NCI-H524 (cell line): ENCODE results near the gene POLN.
"Not testable (repeated sequence)": the region's sequence is repeated elsewhere in the genome, so short reads cannot be mapped to it uniquely, and the experiment has no call there.

Source experiments
- DNase-seq, 2 experiments: peaks; one replicate each; lab custom pipeline; 2025; lab: John Stamatoyannopoulos, UW

Gene POLN

DNA sequence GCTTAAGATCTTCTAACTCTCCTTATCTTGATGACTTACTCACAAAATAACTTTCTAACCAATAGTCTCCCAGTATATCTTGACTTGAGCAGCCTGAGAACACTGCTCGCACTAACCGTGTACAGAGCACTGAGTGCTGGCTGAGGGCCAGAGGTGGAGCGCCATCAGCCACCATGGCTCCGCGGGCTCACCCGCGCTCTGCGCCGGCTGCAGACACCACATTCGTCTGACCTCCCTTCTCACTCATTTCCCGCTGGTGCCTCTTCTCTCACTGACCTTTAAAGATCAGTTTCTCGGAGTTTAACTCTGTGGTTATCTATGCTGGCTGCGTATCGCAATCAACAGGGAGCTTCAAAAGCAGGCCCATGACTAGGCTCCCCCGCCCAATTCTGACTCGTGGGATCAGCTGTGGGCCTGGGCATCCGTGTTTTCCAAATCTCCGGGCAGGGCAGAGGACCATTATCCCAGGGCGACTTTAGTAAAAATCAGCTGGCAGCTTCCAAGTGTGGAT is 78.6 kb downstream of the POLN start:
- no peak for DNase-seq

DNA sequence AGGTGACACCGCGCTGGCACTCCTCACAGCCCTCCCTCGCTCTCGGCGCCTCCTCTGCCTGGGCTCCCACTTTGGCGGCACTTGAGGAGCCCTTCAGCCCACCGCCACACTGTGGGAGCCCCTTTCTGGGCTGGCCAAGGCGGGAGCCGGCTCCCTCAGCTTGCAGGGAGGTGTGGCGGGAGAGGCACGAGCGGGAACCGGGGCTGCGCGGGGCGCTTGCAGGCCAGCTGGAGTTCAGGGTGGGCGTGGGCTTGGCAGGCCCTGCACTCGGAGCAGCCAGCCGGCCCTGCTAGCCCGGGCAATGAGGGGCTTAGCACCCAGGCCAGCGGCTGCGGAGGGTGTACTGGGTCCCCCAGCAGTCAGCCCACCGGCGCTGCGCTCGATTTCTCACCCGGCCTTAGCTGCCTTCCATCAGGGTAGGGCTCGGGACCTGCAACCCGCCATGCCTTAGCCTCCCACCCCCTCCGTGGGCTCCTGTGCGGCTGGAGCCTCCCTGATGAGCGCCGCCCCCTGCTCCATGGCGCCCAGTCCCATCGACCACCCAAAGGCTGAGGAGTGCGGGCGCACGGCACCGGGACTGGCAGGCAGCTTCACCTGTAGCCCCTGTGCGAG is 80.7 kb downstream of the POLN start:
- not testable (repeated sequence) for DNase-seq

DNA sequence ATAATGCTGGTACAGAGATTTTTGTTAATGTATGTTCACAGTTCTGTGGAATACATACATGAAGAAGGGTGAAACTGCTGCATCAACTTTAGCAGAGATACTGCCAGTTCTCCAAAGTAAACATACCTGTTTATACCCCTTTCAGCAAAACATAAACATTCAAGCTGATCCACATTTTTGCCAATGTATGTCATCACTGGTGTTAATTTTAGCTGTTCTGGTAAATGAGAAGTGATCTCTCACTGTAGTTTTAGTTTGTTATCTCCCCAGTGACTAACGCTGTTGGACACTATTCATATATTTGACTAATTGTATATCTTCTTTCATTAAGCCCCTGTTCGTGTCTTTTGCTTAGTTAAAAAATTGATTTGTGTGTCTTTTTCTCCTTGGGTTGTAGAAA is 82.0 kb downstream of the POLN start:
- DNase-seq, result no peak

DNA sequence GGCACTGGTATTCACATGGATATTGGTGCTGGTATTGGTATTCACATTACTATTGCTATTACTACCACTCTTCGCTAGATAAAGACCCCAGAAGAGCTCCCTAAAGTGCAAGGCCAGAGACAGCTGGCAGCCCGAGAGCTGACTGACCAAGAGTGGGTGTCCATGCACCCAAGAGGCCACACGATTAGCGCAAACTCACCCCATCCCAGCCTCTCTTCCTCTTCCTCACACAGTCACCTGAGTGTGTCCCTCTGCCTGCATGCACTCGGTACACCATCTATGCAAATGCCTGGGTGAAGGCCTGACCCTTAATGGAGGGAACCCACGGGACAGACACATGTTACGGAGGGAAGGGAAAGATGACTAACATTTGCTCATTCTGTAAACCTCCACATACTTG is 86.7 kb downstream of the POLN start:
- no peak for DNase-seq

DNA sequence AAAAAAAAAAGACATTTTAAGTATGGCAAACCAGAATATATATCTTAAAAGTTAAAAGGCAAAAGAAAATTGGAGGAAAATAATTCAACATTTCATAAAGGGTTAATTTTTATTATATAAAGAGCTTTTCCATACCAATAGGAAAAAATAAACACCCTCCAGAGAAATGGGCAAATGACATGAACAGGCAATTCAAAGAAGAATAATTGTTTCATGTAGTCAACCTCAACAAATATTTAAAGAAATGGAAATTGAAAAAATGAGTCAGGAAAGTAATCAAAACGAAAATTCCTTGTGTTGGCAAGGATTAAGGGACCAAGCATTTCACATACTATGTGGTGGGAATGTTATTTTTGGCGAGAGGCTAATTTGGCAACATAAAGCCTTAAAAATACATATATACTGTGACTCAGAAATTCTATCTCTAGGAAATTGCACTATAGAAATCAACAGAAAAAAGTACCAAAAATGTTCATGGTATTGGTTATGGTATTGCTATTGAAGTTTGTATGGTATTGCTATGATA is 87.6 kb downstream of the POLN start:
- no peak for DNase-seq

DNA sequence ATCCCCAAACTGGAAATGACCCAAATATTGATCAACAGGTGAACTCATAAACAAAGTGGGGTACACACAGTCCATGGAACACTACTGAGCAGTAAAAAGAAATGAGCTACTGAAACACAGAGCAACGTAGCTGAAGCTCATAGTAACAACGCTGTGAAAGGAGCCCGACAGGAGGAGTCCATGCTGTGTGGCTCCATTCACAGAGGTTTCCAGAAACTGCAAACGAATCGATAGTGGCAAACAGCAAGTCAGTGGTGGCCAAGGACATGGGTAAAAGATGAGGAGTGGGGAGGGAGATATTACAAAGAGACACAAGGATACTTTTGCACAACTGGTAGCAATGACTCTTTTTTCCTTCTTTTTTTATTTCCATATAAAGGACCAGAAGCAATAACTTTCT is 90.4 kb downstream of the POLN start:
- DNase-seq, result no peak

DNA sequence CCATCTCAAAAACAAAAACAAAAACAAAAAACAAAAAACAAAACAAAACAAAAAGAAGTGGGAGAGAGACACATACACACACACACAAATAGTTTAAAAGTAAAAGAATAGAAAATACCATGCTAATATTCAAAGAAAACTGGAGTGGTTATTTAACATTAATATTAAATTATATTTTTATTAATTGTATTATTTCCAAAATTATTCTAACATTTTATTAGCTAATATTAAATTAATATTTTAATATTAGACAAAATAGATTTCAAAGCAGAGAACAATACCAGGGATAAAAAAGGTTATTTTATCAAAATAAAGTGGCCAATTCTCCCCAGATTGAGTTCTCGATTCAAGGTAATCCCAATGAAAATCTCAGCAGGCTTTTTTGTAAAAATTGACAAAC is 91.8 kb downstream of the POLN start:
- no peak for DNase-seq

DNA sequence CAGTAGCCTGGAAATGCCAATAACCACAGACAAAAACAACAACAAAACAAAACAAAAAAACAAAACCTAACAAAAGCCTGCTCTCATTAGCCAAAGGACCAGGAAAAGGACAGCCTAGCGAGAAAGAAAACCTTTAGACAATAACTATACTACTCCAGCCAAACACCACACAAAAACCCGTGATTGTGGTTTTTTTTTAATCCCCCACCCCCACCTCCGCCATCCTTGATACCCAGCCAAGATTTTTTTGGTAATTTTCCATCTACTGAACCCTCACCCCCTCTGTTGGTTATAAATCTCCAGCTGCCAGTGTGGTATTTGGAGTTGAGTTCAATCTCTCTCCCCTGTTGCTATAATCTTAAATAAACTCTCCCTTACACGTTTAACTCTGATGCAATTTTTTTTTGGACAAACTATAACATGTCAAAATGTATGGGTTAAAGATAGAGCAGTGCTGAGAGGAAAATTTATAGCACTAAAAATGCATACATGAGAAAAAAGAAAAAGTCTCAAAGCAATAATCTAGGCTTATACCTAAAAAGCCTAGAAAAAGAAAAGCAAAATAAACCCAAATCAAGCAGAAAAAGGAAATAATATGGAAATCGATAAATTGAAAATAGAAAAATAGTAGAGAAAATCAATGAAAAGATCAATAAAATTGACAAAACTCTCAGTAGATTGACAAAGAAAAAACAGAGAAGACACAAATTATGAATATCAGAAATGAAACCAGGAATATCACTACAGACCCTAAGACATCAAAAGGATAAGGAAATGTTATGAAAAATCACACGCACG is 99.1 kb downstream of the POLN start:
- DNase-seq, result no peak

DNA sequence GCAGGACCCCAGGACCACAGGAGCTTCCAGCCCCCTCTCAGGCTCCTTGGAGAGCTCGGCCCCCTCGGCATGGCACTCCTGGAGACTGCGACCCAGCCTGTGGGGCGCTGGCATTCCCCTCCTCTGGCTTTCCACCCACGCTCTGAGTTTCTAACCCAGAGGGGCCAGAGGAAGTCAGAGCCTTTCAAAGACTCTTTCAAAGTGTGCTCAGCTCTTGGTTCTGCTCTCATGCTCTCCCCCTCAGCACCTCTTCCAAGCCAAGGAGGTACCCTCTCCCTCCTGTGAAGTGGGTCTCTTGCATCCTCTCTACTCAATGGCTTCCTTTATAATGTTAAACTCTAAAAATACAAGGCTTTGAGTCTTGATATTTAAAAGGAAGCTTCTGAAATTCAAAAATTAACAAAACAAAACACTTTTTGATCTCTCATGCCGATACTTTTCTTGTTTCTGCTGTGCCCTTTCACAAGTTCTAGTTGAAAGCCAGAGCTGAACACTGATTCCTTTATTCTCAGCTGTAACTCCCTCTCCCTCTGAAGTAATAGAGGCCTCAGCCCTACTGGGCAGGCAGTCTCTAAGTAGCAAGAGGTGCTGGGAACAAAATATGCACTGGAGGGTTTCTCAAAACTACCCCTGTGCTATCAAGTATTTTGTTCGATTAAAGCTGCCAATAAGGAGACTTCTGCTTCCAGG is 100.0 kb downstream of the POLN start:
- DNase-seq, result no peak

DNA sequence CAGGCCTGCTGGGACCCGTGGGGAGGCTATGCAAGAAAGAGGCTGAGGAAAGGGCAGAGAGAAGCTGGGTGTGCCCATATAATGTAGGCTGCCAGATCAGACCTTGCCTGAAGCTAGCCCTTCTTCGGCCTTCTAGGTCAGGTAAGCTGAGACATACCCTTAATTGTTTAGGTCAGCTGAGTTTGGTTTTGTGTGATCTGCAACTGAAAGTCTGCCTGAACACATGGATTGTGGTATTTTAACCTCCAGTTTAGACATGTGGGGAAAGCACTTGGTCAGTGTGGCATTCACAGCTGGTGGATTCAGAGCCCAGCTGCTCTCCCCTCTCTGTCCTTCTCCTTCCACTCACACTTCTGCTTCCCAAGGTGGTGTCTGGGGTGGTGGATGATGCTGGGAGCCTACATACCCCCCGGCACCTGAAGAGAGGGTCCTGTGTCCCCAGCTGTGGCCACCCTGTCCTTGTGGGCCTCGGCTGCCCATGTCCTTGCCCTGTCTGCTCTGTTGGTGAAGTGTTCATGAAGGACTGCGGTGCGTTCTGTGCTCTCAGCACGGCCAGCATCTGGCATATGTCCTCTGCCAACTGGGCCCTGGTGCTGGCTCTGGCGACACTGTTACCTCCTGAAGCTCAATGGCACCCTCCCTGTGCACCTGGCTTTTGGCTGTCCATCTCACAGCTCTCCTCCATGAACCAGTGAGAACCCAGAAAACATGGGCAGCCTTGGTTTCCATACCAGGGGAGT is 100.7 kb downstream of the POLN start:
- DNase-seq, result no peak

DNA sequence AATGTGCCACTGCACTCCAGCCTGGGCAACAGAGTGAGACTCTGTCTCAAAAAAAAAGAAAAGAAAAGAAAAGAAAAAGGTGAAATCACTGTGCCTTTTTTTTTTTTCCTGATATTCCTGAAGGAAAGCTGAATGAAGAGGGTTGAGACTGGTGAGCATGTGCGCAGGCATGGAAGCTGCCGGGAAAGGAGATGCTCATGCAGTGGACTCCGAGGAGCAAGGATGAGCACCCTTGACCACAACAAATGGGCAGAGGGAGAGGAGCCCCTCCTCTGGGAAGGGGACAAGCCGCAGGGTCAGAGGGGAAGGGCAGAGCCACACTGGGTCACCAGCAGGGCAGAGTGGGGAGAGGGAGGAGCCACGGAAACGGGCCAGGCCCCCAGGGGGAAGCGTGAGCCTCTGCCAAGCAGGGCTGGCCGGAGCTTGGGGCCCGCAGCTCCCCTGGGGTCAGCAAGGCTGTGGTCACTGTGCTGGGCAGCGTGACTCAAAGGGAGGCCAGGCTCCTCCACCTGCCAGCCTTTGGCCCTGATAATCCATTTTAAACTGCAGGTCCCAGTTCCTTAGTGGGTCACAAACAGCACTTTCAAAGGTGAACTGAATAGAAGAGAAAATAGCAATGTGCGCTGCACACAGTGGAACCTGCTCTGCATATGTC is 102.9 kb downstream of the POLN start:
- DNase-seq, result no peak

DNA sequence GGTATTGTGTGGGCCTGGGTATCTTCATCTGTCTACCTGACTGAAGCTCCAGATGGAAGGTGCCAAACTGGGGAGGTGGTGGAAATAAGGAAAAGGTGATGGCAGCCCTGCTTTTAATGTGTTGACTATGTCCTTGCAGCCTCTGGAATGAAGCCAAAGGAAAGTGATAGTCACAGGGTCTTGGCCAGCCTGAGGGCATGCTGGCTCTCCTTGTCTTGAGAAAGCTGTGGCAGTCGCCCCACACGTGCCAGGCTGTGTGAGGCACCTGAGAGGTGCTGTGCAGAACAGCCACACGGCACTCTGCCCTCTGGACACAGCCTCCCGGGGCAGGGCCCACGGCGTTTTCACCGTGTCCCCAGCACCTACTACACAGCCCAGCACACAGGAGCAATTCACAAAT is 105.2 kb downstream of the POLN start:
- DNase-seq, result no peak

DNA sequence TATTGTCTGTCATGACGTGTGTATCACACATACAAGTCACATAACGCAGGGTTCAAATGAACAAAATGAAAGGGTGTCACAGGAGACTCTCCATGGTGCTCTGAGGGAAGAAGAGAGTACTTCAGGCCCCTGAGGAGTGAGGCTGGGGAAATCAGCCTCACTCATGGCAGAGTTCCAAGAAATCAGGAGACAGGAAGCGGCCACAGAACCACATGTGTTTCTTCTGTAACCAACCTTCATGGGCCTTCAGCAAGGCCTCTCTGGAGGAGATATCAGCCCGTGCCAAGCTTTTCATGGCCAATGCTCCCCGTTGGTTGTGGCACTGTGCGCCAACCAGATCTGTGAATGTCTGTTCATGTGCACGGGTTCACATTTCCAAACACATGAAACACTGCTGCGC is 106.8 kb downstream of the POLN start:
- DNase-seq, result no peak

DNA sequence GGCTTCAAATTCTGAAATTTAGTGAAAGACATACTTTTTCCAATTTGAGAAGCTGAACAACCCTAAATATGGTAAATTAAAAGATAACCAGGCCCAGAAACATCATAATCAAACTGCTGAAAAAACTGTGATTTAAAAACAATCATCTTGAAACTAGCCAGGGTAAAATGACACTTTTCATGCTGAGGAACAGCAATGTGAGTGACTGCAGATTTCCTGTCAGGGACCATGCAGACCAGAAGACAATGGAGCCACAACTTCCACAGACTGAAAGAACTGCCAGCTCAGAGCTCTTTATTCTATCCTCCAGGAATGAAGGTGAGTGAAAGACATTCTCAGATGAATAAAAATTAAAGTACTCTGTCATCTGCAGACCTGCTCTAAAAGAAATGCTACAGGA is 109.5 kb downstream of the POLN start:
- no peak for DNase-seq

DNA sequence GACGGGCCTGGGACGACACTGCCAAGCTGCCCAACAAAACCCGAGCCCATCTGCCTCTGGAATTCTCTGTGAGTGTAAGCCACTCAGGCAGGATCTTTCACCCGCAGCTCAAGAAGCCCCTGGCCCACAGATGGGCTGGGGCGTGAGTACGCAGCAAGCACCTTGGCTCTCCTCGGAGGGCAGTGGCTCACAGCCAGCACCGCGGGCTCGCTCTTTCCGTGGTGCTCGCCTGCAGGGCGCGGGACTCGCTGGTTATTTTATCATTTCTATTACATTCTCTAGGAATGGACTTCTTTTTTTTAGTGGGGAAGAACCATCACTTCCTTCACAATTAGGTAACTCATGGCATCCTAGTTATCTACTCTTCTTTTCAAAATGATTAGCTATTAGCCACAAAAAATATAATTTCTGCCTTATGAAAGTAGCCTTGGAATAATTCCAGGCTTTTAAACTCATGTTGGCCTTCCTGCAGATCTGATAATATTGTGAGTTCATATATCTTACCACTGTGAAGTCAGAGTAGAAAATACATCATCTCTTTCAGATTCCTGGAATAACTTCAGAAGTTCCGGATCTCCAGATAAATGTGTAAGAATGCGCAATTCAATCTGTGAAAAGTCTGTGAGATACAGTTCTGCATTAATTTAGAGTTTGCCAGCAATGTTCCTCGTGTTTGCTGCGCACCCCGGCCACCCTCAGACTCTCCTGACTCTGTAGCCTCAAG is 114.2 kb downstream of the POLN start:
- peak; percentile 70 to 87 for DNase-seq

DNA sequence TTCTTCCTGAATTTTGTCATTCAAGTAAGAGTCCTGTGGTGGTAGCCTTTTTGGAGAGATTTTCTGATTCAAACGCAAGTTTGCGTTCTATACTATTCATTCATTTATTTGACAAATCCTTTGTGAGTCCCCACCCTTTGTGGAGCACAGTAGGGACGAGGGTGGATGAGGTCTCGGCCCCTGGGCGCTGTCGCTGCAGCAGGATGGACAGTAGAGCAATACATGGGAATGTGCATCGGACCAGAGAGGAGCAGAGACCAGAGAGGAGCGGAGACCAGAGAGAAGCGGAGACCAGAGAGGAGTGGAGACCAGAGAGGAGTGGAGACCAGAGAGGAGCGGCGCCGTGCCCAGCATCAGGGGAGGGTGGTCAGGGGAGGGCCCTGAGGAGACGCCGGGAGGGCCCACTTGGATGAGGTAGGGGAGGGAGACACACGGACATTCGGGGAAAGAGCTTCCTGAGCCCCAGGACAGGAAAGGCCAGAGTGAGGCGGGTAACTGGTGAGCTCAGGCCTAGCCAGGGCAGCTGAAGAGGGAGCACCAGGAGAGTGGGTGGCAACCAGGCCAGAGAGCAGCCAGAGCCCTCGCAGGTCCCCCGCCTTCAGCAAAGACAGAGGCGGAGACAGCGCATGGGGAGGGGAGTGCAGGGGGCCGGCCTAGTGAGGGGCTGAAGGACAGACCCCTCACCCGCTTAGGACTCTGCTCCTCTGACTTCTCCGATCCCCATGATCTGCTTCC is 115.4 kb downstream of the POLN start:
- peak in 1 of 2 experiments; percentile 20 for DNase-seq

DNA sequence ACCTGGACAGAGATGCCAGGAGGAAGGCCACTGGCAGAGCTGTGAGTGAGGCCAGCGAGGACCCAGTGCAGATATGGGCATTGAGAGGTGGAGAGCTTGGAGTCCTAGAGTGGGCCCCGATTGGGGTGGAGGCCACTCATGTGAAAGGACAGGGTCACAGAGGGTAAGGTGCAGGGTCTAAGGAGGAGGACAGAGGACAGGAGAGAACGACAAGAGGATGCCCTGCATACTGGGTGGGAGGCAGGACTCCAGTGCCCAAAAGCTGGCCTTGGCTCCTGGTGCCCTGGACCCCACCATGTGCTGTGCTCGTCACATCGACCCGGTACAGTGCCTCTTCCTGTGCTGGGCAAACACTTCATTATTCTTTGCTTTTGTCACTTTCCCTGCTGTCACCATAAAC is 116.1 kb downstream of the POLN start:
- no peak for DNase-seq

DNA sequence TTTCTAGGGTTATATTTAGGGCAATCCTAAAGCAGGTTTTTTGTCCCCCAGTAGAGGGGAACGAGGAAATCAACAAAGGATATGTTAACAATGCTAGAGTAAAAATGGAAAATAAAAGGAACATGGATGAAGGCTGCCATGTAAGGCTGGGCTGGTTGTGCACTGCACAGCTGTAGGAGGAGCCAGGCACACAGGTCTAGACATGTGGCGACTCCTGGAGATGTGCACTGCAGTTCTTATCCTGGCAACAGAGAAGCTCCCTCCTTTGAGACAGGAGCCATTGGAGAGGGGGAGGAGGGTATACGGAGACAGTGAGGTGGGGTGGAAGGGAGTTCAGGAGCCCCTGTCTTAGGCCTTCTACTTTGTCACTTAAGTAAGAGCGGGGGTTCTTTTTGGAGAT is 116.9 kb downstream of the POLN start:
- no peak for DNase-seq

DNA sequence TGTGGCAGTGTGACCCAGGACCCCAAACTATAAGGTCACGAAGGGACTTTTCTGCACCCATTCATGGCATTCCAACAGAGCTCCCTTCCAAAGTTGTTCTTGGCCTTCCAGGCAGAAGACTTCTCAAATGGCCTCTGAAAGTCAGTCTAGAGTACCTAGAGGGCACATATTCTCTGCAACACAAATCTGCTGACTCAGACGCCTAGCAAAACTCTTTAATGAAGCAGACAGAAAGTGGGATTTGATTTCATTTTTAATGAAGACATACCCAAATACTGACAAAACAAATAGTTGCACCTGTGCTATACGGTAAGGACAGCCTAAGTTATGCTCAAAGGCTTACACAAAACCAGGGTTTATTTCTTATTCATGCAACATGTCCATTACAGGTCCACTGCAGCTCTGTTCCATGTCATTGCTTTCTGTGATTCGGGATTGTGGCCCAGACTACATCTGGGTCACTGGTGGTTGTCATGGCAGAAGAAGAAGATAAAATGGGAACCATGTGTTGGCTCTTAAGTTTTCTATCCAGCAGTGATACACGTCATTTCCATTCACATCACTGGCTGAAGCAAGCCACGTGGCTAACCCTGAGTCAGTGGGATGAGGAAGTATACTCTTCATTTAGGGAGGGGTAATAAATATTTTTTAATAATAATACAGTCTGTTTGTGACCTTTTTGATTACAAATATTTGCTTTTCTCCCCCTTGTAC is 125.1 kb downstream of the POLN start:
- DNase-seq, result no peak

DNA sequence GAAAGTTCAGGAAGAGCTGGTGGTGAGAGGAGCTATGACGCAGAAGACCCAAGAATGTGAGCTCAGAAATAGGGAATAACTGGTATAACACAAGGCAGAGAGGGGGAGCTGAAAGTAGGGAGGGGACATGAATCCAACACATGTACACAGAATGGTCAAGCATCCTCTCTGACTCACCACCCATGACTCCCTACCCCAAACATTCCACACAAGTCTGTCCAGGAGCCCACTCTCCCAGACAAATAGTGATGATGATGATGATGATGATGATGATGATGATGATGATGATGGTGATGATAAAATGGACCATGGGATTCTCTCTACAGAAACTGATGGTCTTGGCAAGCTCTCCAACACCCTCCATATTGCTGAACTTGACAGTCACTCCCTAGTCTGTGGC is 136.4 kb downstream of the POLN start:
- no peak for DNase-seq
